A673 (cell line): ENCODE results near the gene TIPIN. TPM values are rescaled to one million over a fixed set of nuclear protein-coding genes. Genes with fewer than 3 reads are reported as not detected.
"Not testable (repeated sequence)": the region's sequence is repeated elsewhere in the genome, so short reads cannot be mapped to it uniquely, and the experiment has no call there.

Experiments
- BruUV-seq: library from RNA; stranded (reverse); fragments of 400-500 nt; replicated peaks from 2 replicates; lab custom pipeline; 2021; lab: Mats Ljungman, UMichigan
- CTCF ChIA-PET: fragments of 300-600 bp; sonication (Branson Sonifier 250); formaldehyde crosslinking; loops from one replicate; lab custom pipeline; 2022; ENCODE audit warnings: antibody characterized with exemption; lab: Charles Lee
- POLR2A ChIA-PET: fragments of 300-600 bp; sonication (Branson Sonifier 250); formaldehyde crosslinking; loops from one replicate; lab custom pipeline; 2022; ENCODE audit warnings: antibody characterized with exemption; ENCODE audit not compliant: low non-redundant PET; lab: Charles Lee
- DNase-seq: peaks from one replicate; pipeline ENCODE4 v3.0.0-alpha.2; 2015; ENCODE audit warnings: low spot score
- H3K27ac ChIP-seq: fragments of 200-600 bp; sonication (generic); 2 replicates; pipeline ENCODE4 v1.5.1; 2016; ENCODE audit warnings: mixed run types, low read depth, mild to moderate bottlenecking, mixed read lengths, antibody characterized with exemption, low read length; ENCODE audit not compliant: poor library complexity, severe bottlenecking
- H3K27me3 ChIP-seq: fragments of 200-600 bp; sonication (generic); replicated peaks from 2 replicates; pipeline ENCODE4 v1.6.1; 2017; ENCODE audit warnings: mixed run types, low read depth, mild to moderate bottlenecking, mixed read lengths, antibody characterized with exemption, low read length; ENCODE audit not compliant: insufficient read depth, poor library complexity
- H3K36me3 ChIP-seq: fragments of 200-600 bp; sonication (generic); 2 replicates; pipeline ENCODE4 v1.6.1; 2016; ENCODE audit warnings: mixed run types, mild to moderate bottlenecking, mixed read lengths, antibody characterized with exemption, low read length; ENCODE audit not compliant: insufficient read depth, poor library complexity, severe bottlenecking
- H3K4me1 ChIP-seq: fragments of 200-600 bp; sonication (generic); 2 replicates; pipeline ENCODE4 v1.6.1; 2017; ENCODE audit warnings: mixed run types, mild to moderate bottlenecking, mixed read lengths, antibody characterized with exemption, low read length; ENCODE audit not compliant: insufficient read depth, poor library complexity, severe bottlenecking
- H3K4me3 ChIP-seq: fragments of 200-600 bp; sonication (generic); 2 replicates; pipeline ENCODE4 v1.5.1; 2016; ENCODE audit warnings: low read depth, mixed run types, mild to moderate bottlenecking, mixed read lengths, low read length; ENCODE audit not compliant: poor library complexity, severe bottlenecking
- H3K9me3 ChIP-seq: fragments of 200-600 bp; sonication (generic); 2 replicates; pipeline ENCODE4 v1.6.1; 2016; ENCODE audit warnings: mixed run types, low read depth, mild to moderate bottlenecking, mixed read lengths, antibody characterized with exemption, low read length; ENCODE audit not compliant: poor library complexity, severe bottlenecking
- CTCF ChIP-seq: fragments of 300-800, 200-600 bp; sonication (generic); conservative IDR thresholded peaks from 2 replicates; pipeline ENCODE4 v1.5.1; 2017; ENCODE audit warnings: low read depth, mild to moderate bottlenecking, antibody characterized with exemption, low read length, moderate library complexity, mixed read lengths
- EZH2 ChIP-seq: fragments of 200-600 bp; sonication (generic); IDR thresholded peaks from 2 replicates; pipeline ENCODE4 v1.6.1; 2017; ENCODE audit warnings: borderline replicate concordance, low read depth, mild to moderate bottlenecking, mixed read lengths, antibody characterized with exemption, low read length; ENCODE audit not compliant: poor library complexity, severe bottlenecking
- intact Hi-C: fragments of 100-400 bp; cut with micrococcal nuclease; formaldehyde crosslinking; loops from one replicate; pipeline ENCODE4 v1.10.0; 2022; ENCODE audit not compliant: unreplicated experiment
- total RNA-seq: library from RNA; stranded (reverse); gene quantifications from 2 replicates; pipeline ENCODE4 v1.2.3, GENCODE V29; 2021

Gene TIPIN
- total RNA-seq, 1 experiment from 2014 or later: 42.1 TPM

- Histone ChIP-seq H3K36me3 (peaks cover 20% of the 10 kb centered on the region), H3K27ac (peak overlapping the region; percentile 93), H3K9me3 (no peaks in the 10 kb centered on the region), H3K27me3 (no peaks in the 10 kb centered on the region), H3K4me1 (peaks cover 9% of the 10 kb centered on the region), H3K4me3 (peak overlapping the region; percentile 86)
- DNase-seq: no peak
- TSS peak; percentile 70 for BruUV-seq
- intact Hi-C loops: loop anchor here (2.0 kb wide), 1 partner anchor 141 kb away; the partner anchor contains the start of gene SNAPC5
- ChIA-PET POLR2A (no interaction called here), CTCF (no interaction called here)
- TF ChIP-seq EZH2 (no peak), CTCF (no peak)
Measured at GRCh38 chr15:66356077-66356358, 467 bp downstream of the TIPIN start.

GRCh38 chr15:66348530-66348929, 8.0 kb downstream of the TIPIN start:
- H3K27ac ChIP-seq, H3K27me3 ChIP-seq, intact Hi-C loops, H3K9me3 ChIP-seq, BruUV-seq, H3K4me1 ChIP-seq, DNase-seq, POLR2A ChIA-PET, H3K4me3 ChIP-seq: not testable (repeated sequence)
- peaks cover 63% of the 10 kb centered on the region for H3K36me3 ChIP-seq
- CTCF ChIA-PET: interaction anchor here (0.7 kb wide), 1 partner anchor 258 kb away, joined by 3 read pairs; no protein-coding TSS in a partner anchor

- H3K9me3 ChIP-seq: no peaks in the 10 kb centered on the region
- no peak overlapping the region for H3K27ac ChIP-seq
- ChIA-PET CTCF (no interaction called here), POLR2A (no interaction called here)
- peaks cover 23% of the 10 kb centered on the region for H3K36me3 ChIP-seq
- no peaks in the 10 kb centered on the region for H3K27me3 ChIP-seq
- TF ChIP-seq EZH2 (no peak), CTCF (no peak)
- no peaks in the 10 kb centered on the region for H3K4me1 ChIP-seq
- intact Hi-C loops: no loop called here
- no TSS peak for BruUV-seq
- no peak for DNase-seq
- no peak overlapping the region for H3K4me3 ChIP-seq
Measured at GRCh38 chr15:66328771-66329170, 27.7 kb downstream of the TIPIN start.

- BruUV-seq: no TSS peak
- TF ChIP-seq CTCF (no peak), EZH2 (no peak)
- intact Hi-C loops: no loop called here
- peaks cover 23% of the 10 kb centered on the region for H3K36me3 ChIP-seq
- CTCF ChIA-PET: no interaction called here
- H3K27me3 ChIP-seq: no peaks in the 10 kb centered on the region
- DNase-seq: no peak
- no peak overlapping the region for H3K27ac ChIP-seq
- no peaks in the 10 kb centered on the region for H3K9me3 ChIP-seq
- no peak overlapping the region for H3K4me3 ChIP-seq
- POLR2A ChIA-PET: no interaction called here
- no peaks in the 10 kb centered on the region for H3K4me1 ChIP-seq
Measured at GRCh38 chr15:66327736-66328135, 28.7 kb downstream of the TIPIN start.
